GM21526 (cell line): ENCODE data around the gene PIRT.

ENCODE experiments used
- ATAC-seq: cut with Tn5 transposase; IDR thresholded peaks from one replicate; pipeline ENCODE4 v1.9.1; 2021; ENCODE audit warnings: moderate library complexity; ENCODE audit not compliant: unreplicated experiment, low FRiP score

Gene PIRT

GRCh38 chr17:10790491-10791401, 47.1 kb downstream of the PIRT start:
- no peak for ATAC-seq

GRCh38 chr17:10789694-10790271, 48.1 kb downstream of the PIRT start:
- ATAC-seq, result no peak

- no peak for ATAC-seq
Measured at GRCh38 chr17:10787306-10788045, 50.4 kb downstream of the PIRT start.

- no peak for ATAC-seq
Measured at GRCh38 chr17:10785295-10785694, 52.6 kb downstream of the PIRT start.

GRCh38 chr17:10779609-10780008, 58.3 kb downstream of the PIRT start:
- no peak for ATAC-seq

- no peak for ATAC-seq
Measured at GRCh38 chr17:10777890-10778289, 60.0 kb downstream of the PIRT start.

GRCh38 chr17:10777131-10777807, 60.6 kb downstream of the PIRT start:
- ATAC-seq, result no peak

- no peak for ATAC-seq
Measured at GRCh38 chr17:10776381-10776780, 61.5 kb downstream of the PIRT start.

- ATAC-seq, result no peak
Measured at GRCh38 chr17:10775740-10776356, 62.0 kb downstream of the PIRT start.

GRCh38 chr17:10775058-10775457, 62.8 kb downstream of the PIRT start:
- ATAC-seq, result no peak

- ATAC-seq, result no peak
Measured at GRCh38 chr17:10773391-10773790, 64.5 kb downstream of the PIRT start.
